HCT116 (cell line): Measurements from ENCODE around the gene ANKRD34C.

Source experiments
- EGR1 ChIP-seq: IDR thresholded peaks from 2 replicates; pipeline ENCODE4 v1.6.1; 2012; ENCODE audit warnings: low read depth
- EZH2 ChIP-seq: fragments of 200-600 bp; sonication (generic); IDR thresholded peaks from 2 replicates; pipeline ENCODE4 v1.6.1; 2017; ENCODE audit warnings: antibody characterized with exemption, mixed run types
- POLR2A ChIP-seq: IDR thresholded peaks from 2 replicates; pipeline ENCODE4 v1.7.0; 2011; ENCODE audit warnings: borderline replicate concordance; ENCODE audit not compliant: insufficient read depth, insufficient read length; ENCODE audit errors: extremely low read depth
- POLR2AphosphoS5 ChIP-seq: IDR thresholded peaks from 2 replicates; pipeline ENCODE4 v1.6.1; 2011; ENCODE audit warnings: mild to moderate bottlenecking, low read depth, low read length, moderate library complexity
- RAD21 ChIP-seq: IDR thresholded peaks from 2 replicates; pipeline ENCODE4 v1.6.1; 2012; ENCODE audit warnings: low read depth, mild to moderate bottlenecking
- TF ChIP-seq, protein P1 (sequence below), 3 experiments: fragments of 200-600 bp in 1 of 3; sonication (generic) in 1 of 3; IDR thresholded peaks in 2 of 3; conservative IDR thresholded peaks in 1 of 3; 2 replicates each; pipeline ENCODE4 v1.5.1; 2012 to 2017; ENCODE audit warnings: low read depth in 2 of 3, low read length in 2 of 3, antibody characterized with exemption in 1 of 3, borderline replicate concordance in 1 of 3, control low read depth in 1 of 3, mild to moderate bottlenecking in 1 of 3, mixed read lengths in 1 of 3, mixed run types in 1 of 3, moderate library complexity in 1 of 3; ENCODE audit not compliant: insufficient read depth in 1 of 3
- TF ChIP-seq, protein P2 (sequence below): IDR thresholded peaks from 2 replicates; pipeline ENCODE4 v1.6.1; 2011; ENCODE audit warnings: mild to moderate bottlenecking, low read length, moderate library complexity; ENCODE audit not compliant: insufficient replicate concordance; ENCODE audit errors: extremely low read depth
- TF ChIP-seq, protein P3 (sequence below): IDR thresholded peaks from 2 replicates; pipeline ENCODE4 v1.6.1; 2012; ENCODE audit warnings: low read depth

DNA sequence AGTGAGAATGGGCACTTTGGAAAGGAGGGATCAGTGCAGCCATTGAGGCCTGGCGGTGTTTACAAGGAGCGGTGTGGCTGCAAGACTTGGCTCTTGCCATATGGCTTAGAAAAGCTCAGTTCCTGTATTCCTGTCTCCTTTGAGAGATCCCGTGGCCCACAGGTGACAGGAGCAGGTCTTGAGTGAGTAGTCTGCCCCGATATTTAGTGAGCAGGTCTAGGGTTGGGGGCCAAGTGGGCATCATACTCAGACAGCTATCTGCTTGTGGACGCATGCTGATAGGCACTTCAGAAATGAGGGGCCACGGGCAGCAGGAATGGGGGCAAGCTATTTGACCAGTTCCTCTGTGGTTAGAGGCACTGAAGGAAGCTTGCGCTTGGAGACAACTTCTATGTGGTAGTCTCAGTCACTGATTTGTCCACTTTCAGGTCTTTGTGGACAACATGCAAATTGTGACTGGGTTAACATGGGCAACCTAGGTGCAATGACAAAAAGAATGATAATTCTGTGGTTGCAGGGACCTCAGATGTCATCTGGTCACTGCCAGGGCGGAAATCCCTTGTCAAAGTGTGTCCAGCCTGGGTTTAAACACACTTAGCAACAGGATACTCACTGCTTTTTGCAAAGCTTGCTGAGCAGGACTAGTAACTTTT lies 29.5 kb downstream of the ANKRD34C start:
- TF ChIP-seq POLR2A (no peak), EGR1 (no peak), EZH2 (no peak), RAD21 (no peak), POLR2AphosphoS5 (no peak)
- TF ChIP-seq, protein P1, sequence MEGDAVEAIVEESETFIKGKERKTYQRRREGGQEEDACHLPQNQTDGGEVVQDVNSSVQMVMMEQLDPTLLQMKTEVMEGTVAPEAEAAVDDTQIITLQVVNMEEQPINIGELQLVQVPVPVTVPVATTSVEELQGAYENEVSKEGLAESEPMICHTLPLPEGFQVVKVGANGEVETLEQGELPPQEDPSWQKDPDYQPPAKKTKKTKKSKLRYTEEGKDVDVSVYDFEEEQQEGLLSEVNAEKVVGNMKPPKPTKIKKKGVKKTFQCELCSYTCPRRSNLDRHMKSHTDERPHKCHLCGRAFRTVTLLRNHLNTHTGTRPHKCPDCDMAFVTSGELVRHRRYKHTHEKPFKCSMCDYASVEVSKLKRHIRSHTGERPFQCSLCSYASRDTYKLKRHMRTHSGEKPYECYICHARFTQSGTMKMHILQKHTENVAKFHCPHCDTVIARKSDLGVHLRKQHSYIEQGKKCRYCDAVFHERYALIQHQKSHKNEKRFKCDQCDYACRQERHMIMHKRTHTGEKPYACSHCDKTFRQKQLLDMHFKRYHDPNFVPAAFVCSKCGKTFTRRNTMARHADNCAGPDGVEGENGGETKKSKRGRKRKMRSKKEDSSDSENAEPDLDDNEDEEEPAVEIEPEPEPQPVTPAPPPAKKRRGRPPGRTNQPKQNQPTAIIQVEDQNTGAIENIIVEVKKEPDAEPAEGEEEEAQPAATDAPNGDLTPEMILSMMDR (IDR thresholded peaks at IDR 0.05 in 2 of 3, conservative IDR thresholded peaks at IDR 0.05 in 1 of 3; ENCODE audit: borderline replicate concordance in 1 of 3, insufficient read depth in 1 of 3, low read depth in 2 of 3, low read length in 2 of 3), result no peak
- TF ChIP-seq, protein P2, sequence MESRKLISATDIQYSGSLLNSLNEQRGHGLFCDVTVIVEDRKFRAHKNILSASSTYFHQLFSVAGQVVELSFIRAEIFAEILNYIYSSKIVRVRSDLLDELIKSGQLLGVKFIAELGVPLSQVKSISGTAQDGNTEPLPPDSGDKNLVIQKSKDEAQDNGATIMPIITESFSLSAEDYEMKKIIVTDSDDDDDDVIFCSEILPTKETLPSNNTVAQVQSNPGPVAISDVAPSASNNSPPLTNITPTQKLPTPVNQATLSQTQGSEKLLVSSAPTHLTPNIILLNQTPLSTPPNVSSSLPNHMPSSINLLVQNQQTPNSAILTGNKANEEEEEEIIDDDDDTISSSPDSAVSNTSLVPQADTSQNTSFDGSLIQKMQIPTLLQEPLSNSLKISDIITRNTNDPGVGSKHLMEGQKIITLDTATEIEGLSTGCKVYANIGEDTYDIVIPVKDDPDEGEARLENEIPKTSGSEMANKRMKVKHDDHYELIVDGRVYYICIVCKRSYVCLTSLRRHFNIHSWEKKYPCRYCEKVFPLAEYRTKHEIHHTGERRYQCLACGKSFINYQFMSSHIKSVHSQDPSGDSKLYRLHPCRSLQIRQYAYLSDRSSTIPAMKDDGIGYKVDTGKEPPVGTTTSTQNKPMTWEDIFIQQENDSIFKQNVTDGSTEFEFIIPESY, result no peak
- TF ChIP-seq, protein P3, sequence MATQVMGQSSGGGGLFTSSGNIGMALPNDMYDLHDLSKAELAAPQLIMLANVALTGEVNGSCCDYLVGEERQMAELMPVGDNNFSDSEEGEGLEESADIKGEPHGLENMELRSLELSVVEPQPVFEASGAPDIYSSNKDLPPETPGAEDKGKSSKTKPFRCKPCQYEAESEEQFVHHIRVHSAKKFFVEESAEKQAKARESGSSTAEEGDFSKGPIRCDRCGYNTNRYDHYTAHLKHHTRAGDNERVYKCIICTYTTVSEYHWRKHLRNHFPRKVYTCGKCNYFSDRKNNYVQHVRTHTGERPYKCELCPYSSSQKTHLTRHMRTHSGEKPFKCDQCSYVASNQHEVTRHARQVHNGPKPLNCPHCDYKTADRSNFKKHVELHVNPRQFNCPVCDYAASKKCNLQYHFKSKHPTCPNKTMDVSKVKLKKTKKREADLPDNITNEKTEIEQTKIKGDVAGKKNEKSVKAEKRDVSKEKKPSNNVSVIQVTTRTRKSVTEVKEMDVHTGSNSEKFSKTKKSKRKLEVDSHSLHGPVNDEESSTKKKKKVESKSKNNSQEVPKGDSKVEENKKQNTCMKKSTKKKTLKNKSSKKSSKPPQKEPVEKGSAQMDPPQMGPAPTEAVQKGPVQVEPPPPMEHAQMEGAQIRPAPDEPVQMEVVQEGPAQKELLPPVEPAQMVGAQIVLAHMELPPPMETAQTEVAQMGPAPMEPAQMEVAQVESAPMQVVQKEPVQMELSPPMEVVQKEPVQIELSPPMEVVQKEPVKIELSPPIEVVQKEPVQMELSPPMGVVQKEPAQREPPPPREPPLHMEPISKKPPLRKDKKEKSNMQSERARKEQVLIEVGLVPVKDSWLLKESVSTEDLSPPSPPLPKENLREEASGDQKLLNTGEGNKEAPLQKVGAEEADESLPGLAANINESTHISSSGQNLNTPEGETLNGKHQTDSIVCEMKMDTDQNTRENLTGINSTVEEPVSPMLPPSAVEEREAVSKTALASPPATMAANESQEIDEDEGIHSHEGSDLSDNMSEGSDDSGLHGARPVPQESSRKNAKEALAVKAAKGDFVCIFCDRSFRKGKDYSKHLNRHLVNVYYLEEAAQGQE, result no peak
